SK-N-SH (cell line): Measurements from ENCODE around the gene SLC8A1. TPM values are rescaled to one million over a fixed set of nuclear protein-coding genes. Genes with fewer than 3 reads are reported as not detected.

Source experiments
- CTCF ChIA-PET: fragments of 300-600, 350-600 bp; formaldehyde crosslinking; extraction: SDS; loops from one replicate; lab custom pipeline; 2021; lab: Yijun Ruan, JAX
- POLR2A ChIA-PET: fragments of 350-600 bp; sonication (Branson Sonifier 250); formaldehyde crosslinking; extraction: SDS; loops from one replicate; lab custom pipeline; 2020; ENCODE audit warnings: antibody characterized with exemption, inconsistent platforms; lab: Yijun Ruan, JAX
- DNase-seq: peaks from one replicate; pipeline ENCODE4 v3.0.0; 2012
- H2AFZ ChIP-seq: fragments of 200-600 bp; sonication (generic); 2 replicates; pipeline ENCODE4 v1.8.1; 2016; ENCODE audit warnings: antibody characterized with exemption, mild to moderate bottlenecking, low read depth
- H3F3A ChIP-seq: fragments of 200-600 bp; sonication (generic); replicated peaks from 2 replicates; pipeline ENCODE3; 2016; ENCODE audit warnings: antibody characterized with exemption, mild to moderate bottlenecking; ENCODE audit not compliant: insufficient read depth
- H3K27ac ChIP-seq, 2 experiments: fragments of 200-500 bp in 1 of 2; fragments of 200-600 bp in 1 of 2; sonication (Bioruptor generic) in 1 of 2; sonication (generic), shearing (Covaris generic) in 1 of 2; 2 replicates each; pipeline versions ENCODE4 v1.5.1 to v1.6.1; 2014 to 2016; ENCODE audit warnings: low read depth in 2 of 2, inconsistent platforms in 1 of 2, low read length in 1 of 2, mild to moderate bottlenecking in 1 of 2, mixed read lengths in 1 of 2
- H3K27me3 ChIP-seq: fragments of 200-600 bp; sonication (generic), shearing (Covaris generic); 2 replicates; pipeline ENCODE4 v1.6.1; 2016; ENCODE audit warnings: mixed run types; ENCODE audit not compliant: insufficient read depth
- H3K36me3 ChIP-seq, 2 experiments: fragments of 200-500 bp in 1 of 2; fragments of 200-600 bp in 1 of 2; sonication (Bioruptor generic) in 1 of 2; sonication (generic) in 1 of 2; replicated peaks in 1 of 2; 2 replicates each; pipeline versions ENCODE3 to v1.5.1; 2014 to 2016; ENCODE audit warnings: low read length in 1 of 2, mild to moderate bottlenecking in 1 of 2; ENCODE audit not compliant: insufficient read depth in 2 of 2, control insufficient read depth in 1 of 2
- H3K4me1 ChIP-seq, 2 experiments: fragments of 200-500 bp in 1 of 2; fragments of 200-600 bp in 1 of 2; sonication (Bioruptor generic) in 1 of 2; sonication (generic), shearing (Covaris generic) in 1 of 2; 2 replicates each; pipeline versions ENCODE4 v1.5.1 to v1.6.1; 2014 to 2016; ENCODE audit warnings: low read depth in 1 of 2, low read length in 1 of 2, mixed run types in 1 of 2; ENCODE audit not compliant: insufficient read depth in 2 of 2, control insufficient read depth in 1 of 2
- H3K4me2 ChIP-seq: fragments of 200-600 bp; sonication (generic), shearing (Covaris generic); 2 replicates; pipeline ENCODE4 v1.6.1; 2017; ENCODE audit warnings: mixed run types
- H3K4me3 ChIP-seq, 2 experiments: fragments of 200-500 bp in 1 of 2; fragments of 200-600 bp in 1 of 2; sonication (Bioruptor generic) in 1 of 2; sonication (generic), shearing (Covaris generic) in 1 of 2; 2 replicates each; pipeline versions ENCODE4 v1.5.1 to v1.8.1; 2014 to 2016; ENCODE audit warnings: low read depth in 2 of 2, inconsistent platforms in 1 of 2, low read length in 1 of 2, mild to moderate bottlenecking in 1 of 2, mixed read lengths in 1 of 2, moderate library complexity in 1 of 2
- H3K79me2 ChIP-seq: fragments of 200-600 bp; sonication (generic); 2 replicates; pipeline ENCODE4 v1.8.1; 2017; ENCODE audit warnings: mild to moderate bottlenecking; ENCODE audit not compliant: insufficient read depth
- H3K9ac ChIP-seq: fragments of 200-600 bp; sonication (generic); 2 replicates; pipeline ENCODE4 v1.6.1; 2017; ENCODE audit warnings: mixed run types
- H3K9me2 ChIP-seq: fragments of 200-600 bp; sonication (generic); 2 replicates; pipeline ENCODE4 v1.6.1; 2017; ENCODE audit warnings: mixed run types
- H3K9me3 ChIP-seq: fragments of 200-600 bp; sonication (generic); 2 replicates; pipeline ENCODE4 v1.6.1; 2017; ENCODE audit warnings: mixed run types, mild to moderate bottlenecking, moderate library complexity
- H4K20me1 ChIP-seq: fragments of 200-600 bp; sonication (generic); 2 replicates; pipeline ENCODE4 v1.6.1; 2017; ENCODE audit warnings: mild to moderate bottlenecking, mixed run types; ENCODE audit not compliant: insufficient read depth
- CHD2 ChIP-seq: fragments of 150-350 bp; IDR thresholded peaks from 2 replicates; pipeline ENCODE4 v1.6.1; 2018; ENCODE audit warnings: low read length; ENCODE audit not compliant: partially characterized antibody
- CTCF ChIP-seq: fragments of 200-600 bp; sonication (generic); IDR thresholded peaks from 2 replicates; pipeline ENCODE4 v1.6.1; 2017; ENCODE audit warnings: antibody characterized with exemption, mild to moderate bottlenecking, moderate library complexity
- FOXM1 ChIP-seq: IDR thresholded peaks from 2 replicates; pipeline ENCODE4 v1.4.0; 2012; ENCODE audit warnings: low read depth, mild to moderate bottlenecking
- GATA2 ChIP-seq: sonication (generic); formaldehyde crosslinking; IDR thresholded peaks from 2 replicates; pipeline ENCODE4 v1.5.0; 2020; ENCODE audit warnings: mild to moderate bottlenecking, missing genetic modification reagents
- IRF3 ChIP-seq: fragments of 150-350 bp; IDR thresholded peaks from 2 replicates; pipeline ENCODE4 v1.6.1; 2016; ENCODE audit warnings: mild to moderate bottlenecking, low read depth, low read length
- MEF2A ChIP-seq: IDR thresholded peaks from 2 replicates; pipeline ENCODE4 v1.4.0; 2012; ENCODE audit warnings: low read depth, borderline replicate concordance
- MXI1 ChIP-seq: IDR thresholded peaks from 2 replicates; pipeline ENCODE4 v1.6.1; 2012; ENCODE audit warnings: mild to moderate bottlenecking, low read depth, low read length, improper control_type of control experiment
- NFIC ChIP-seq: IDR thresholded peaks from 2 replicates; pipeline ENCODE4 v1.4.0; 2012; ENCODE audit warnings: borderline replicate concordance
- PBX3 ChIP-seq: IDR thresholded peaks from 2 replicates; pipeline ENCODE4; 2012
- POLR2AphosphoS5 ChIP-seq: IDR thresholded peaks from 2 replicates; pipeline ENCODE4 v1.6.1; 2012; ENCODE audit warnings: low read depth, low read length
- RAD21 ChIP-seq: IDR thresholded peaks from 2 replicates; pipeline ENCODE4 v1.6.1; 2012; ENCODE audit warnings: mild to moderate bottlenecking, low read length
- RCOR1 ChIP-seq: fragments of 150-350 bp; IDR thresholded peaks from 2 replicates; pipeline ENCODE4 v1.6.1; 2017; ENCODE audit warnings: antibody characterized with exemption, low read length
- REST ChIP-seq: IDR thresholded peaks from 2 replicates; pipeline ENCODE4 v1.6.1; 2012; ENCODE audit warnings: mild to moderate bottlenecking, low read depth, low read length, moderate library complexity
- SIN3A ChIP-seq: IDR thresholded peaks from 2 replicates; pipeline ENCODE4 v1.6.1; 2012; ENCODE audit warnings: low read depth, mild to moderate bottlenecking, low read length, moderate library complexity, borderline replicate concordance
- TAF1 ChIP-seq: IDR thresholded peaks from 2 replicates; pipeline ENCODE4 v1.6.1; 2012; ENCODE audit warnings: low read depth, mild to moderate bottlenecking, low read length, moderate library complexity, borderline replicate concordance
- USF2 ChIP-seq: fragments of 150-350 bp; IDR thresholded peaks from 2 replicates; pipeline ENCODE4 v1.6.1; 2017; ENCODE audit warnings: antibody characterized with exemption, low read length, low read depth, borderline replicate concordance
- WGBS: methylation state at CpG from one replicate; pipeline ENCODE4 v1.1.6; 2017; ENCODE audit warnings: low lambda C conversion rate; 5-methylcytosine and 5-hydroxymethylcytosine counted together
- polyA plus RNA-seq, 3 experiments: library from polyadenylated mRNA; depleted of rRNA; stranded (reverse); fragments of >200 nt; gene quantifications; 2 replicates each; pipeline ENCODE4 v1.2.3, GENCODE V29; 2012

SLC8A1 gene
- polyA plus RNA-seq, 1 of the 3 experiments (the other 2 are of a cell fraction): 3.2 TPM

- no peak for TF ChIP-seq FOXM1
- no peak for TF ChIP-seq RCOR1
- TF ChIP-seq RAD21: peak; percentile 9; the same call in 1 of the 2 replicates
- peak; percentile 5; the same call in 1 of the 2 replicates for TF ChIP-seq CTCF
- peak; percentile 18; the same call in 1 of the 2 replicates for TF ChIP-seq SIN3A
- TF ChIP-seq MXI1: peak; percentile 46; the same call in 1 of the 2 replicates
- peak; percentile 68 for TF ChIP-seq GATA2 (CRISPR knock-in tag)
- TF ChIP-seq CHD2: peak; percentile 16
- peak; percentile 6; the same call in 1 of the 2 replicates for TF ChIP-seq PBX3
- no peak for TF ChIP-seq MEF2A
- peak; percentile 5; the same call in 1 of the 2 replicates for TF ChIP-seq NFIC
- no peak for TF ChIP-seq IRF3
- TF ChIP-seq USF2: no peak
- TF ChIP-seq TAF1: peak; percentile 85
- TF ChIP-seq REST: peak; percentile 29; the same call in 1 of the 2 replicates
- TF ChIP-seq POLR2AphosphoS5: peak; percentile 90
- Histone ChIP-seq H3K9ac (peak overlapping the region; percentile 76), H3K4me2 (peak overlapping the region; percentile 80), H3K4me3 (peak overlapping the region; percentile 64 to 73), H3K27ac (peak overlapping the region; percentile 5 to 88; a peak in 2 of 4 replicates), H3K36me3 (no peaks in the 10 kb centered on the region), H3K79me2 (peaks cover 36% of the 10 kb centered on the region), H3F3A (peaks cover 22% of the 10 kb centered on the region), H3K27me3 (no peaks in the 10 kb centered on the region), H3K9me3 (no peaks in the 10 kb centered on the region), H4K20me1 (no peaks in the 10 kb centered on the region), H2AFZ (peak overlapping the region; percentile 90), H3K9me2 (no peaks in the 10 kb centered on the region), H3K4me1 (peaks cover 0 to 17% of the 10 kb centered on the region in 2 experiments; a peak in 2 of 4 replicates)
- 4% methylated on average over 17 of the region's 18 CpGs for WGBS
- ChIA-PET POLR2A (interaction anchor here (0.6 to 0.7 kb wide), 2 partner anchors 14 to 1379 kb away, joined by 3 to 5 read pairs; no protein-coding TSS in a partner anchor), CTCF (interaction anchor here (0.6 to 5.9 kb wide), 20 partner anchors 9 to 1248 kb away, joined by 3 to 71 read pairs (median 6); no protein-coding TSS in a partner anchor)
- peak; percentile 73 for DNase-seq
Observed at GRCh38 chr2:40450796-40451430, 977 bp downstream of the SLC8A1 start.
